ENCODE data around the gene TRIM4. TPM values are rescaled to one million over a fixed set of nuclear protein-coding genes. Genes with fewer than 3 reads are reported as not detected.
"Not testable (repeated sequence)": the region's sequence is repeated elsewhere in the genome, so short reads cannot be mapped to it uniquely, and the experiment has no call there.

TRIM4 gene, protein sequence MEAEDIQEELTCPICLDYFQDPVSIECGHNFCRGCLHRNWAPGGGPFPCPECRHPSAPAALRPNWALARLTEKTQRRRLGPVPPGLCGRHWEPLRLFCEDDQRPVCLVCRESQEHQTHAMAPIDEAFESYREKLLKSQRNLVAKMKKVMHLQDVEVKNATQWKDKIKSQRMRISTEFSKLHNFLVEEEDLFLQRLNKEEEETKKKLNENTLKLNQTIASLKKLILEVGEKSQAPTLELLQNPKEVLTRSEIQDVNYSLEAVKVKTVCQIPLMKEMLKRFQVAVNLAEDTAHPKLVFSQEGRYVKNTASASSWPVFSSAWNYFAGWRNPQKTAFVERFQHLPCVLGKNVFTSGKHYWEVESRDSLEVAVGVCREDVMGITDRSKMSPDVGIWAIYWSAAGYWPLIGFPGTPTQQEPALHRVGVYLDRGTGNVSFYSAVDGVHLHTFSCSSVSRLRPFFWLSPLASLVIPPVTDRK
- total RNA-seq = 13.7 TPM

DNA sequence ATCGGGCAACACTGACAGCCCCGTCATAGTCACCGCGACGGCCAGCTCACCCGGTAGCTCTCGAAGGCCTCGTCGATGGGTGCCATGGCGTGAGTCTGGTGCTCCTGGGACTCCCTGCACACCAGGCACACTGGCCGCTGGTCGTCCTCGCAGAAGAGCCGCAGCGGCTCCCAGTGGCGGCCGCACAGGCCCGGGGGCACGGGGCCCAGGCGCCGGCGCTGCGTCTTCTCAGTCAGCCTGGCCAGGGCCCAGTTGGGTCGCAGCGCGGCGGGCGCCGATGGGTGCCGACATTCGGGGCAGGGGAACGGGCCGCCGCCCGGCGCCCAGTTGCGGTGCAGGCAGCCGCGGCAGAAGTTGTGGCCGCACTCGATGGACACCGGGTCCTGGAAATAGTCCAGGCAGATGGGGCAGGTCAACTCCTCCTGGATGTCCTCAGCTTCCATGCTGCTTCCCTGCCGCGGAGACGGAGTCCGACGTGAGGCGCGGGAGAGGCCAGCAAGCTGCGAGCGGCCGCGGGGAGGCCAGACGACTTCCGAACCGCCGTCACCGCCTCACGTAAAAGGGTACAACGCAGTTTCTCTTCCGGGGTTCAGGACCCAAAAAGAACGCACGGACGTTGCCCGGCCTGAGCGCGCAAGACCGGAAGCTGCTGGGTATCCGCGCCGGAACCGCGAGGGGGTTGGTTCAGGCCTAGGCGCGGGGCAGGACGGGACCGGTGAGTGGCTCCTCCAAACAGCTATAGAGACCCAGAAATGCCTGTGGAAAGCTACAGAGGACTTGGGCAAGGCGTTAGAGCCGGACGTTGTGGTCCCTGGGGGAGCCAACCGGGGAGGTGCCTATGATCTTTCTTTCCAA is at the start of gene TRIM4:
TRIM4 (minus strand) TSS at position 572 of the 855 bp plus-strand sequence; CDS start at position 443, 129 bp downstream.
- ATAC-seq (peak; percentile 96), DNase-seq (ENCODE audit: low spot score) (peak; percentile 96)

DNA sequence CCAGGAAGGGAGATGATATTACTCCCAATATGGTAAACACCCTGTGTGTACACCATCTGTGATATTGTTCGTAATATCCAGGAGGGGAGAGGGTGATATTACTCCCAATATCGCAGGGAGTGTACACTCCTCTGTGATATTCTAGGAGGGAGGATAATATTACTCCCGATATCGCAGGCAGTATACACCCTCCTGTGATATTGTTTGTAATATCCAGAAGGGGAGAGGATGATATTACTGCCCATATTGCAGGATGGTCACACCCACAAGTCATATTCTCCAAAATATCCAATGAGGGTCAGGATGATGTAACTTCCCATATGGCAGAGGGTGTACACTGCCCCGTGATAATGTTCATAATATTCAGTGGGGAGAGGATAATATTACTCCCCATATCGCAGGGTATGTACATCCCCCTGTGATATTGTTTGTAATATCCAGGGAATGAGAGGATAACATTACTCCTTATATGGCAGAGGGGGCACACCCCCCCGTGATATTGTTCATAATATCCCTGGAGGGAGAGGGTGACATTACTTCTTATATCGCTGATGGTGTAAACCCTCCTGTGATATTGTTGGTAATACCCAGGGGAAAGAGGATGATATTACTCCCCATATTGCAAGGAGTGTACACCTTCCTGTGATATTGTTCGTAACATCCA is 39.4 kb upstream of the TRIM4 start:
- ATAC-seq = no peak

DNA sequence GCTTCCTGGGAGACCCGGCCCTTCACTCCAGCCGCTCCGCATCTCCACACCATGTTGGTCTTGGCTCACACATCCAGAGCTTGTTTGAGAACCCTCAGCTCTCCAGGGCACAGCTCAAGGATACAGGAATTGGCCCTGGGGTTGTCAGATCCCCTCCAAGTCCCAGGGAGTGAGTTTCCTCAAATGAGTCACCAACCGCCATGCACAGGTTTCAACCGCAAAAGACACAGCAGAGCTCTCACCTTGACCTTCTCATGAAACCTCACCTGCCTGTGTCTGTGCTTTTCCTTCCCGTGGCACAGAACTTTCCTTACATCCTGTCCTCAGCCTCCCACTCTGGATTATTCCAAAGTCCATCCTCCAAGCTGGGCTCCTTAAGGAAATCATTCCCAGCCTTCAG is 35.9 kb upstream of the TRIM4 start:
- ATAC-seq = no peak
- no peak for DNase-seq (ENCODE audit: low spot score)

More for the DNA sequence above, 39.4 kb upstream of the TRIM4 start:
- no peak for DNase-seq (ENCODE audit: low spot score)

DNA sequence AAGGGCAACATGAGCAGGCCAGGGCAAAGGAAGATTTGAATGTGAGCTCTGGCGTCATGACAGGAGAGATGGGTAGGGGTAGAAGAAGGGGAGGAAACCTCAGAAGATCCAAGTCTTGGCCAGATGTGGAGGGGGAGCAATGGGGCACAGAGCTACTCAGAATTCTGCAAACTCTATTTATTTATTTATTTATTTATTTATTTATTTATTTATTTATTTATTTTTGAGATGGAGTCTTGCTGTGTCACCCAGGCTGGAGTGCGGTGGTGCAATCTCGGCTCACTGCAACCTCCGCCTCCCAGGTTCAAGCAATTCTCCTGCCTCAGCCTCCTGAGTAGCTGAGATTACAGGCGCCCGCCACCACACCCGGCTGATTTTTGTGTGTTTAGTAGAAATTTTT is 35.3 kb upstream of the TRIM4 start:
- not testable (repeated sequence) for ATAC-seq; DNase-seq (ENCODE audit: low spot score)

DNA sequence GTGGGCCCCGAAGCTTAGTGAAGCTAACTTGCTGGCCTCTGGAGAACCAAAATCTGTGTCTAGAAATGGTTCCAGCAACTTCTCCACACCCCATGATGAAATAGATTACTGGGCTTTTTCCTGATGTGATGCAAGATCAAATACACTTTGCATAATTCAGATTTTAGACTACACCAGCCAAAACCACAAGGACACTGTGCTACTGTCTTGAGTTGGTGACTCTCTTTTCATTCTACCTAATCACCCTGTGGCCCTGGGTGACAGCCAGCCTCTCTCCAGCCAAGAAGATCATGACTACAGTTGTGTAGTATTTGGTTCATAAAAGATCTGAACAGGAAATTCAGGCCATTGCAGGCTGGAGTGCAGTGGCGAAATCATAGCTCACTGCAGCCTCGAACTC is 34.3 kb upstream of the TRIM4 start:
- DNase-seq (ENCODE audit: low spot score) (peak; percentile 80), ATAC-seq (peak; percentile 73)

DNA sequence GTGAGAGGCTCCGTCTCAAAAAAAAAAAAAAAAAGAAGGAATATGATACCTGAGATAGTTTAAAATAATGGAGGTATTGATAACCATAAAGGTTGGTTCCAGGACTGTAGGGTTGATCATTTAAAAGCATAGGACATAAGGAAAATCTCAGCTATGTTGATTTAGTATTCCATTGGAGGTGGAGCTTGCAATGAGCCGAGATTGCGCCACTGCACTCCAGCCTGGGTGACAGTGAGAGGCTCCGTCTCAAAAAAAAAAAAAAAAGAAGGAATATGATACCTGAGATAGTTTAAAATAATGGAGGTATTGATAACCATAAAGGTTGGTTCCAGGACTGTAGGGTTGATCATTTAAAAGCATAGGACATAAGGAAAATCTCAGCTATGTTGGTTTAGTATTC is 33.3 kb upstream of the TRIM4 start:
- peak; percentile 47 for ATAC-seq
- not testable (repeated sequence) for DNase-seq (ENCODE audit: low spot score)

DNA sequence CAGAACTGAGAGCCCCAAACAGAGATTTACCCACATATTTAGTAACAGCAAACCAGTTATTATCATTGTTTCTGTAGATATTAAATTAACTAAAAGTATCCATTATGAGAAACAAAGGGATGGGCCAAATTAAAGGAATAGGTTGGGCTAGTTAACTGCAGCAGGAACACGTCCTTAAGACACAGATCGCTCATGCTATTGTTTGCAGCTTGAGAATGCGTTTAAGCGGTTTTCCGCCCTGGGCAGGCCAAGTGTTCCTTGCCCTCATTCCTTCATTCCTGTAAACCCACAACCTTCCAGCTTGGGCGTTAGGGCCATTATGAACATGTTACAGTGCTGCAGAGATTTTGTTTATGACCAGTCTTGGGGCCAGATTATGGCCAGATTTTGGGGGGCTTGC is 31.5 kb upstream of the TRIM4 start:
- DNase-seq (ENCODE audit: low spot score); ATAC-seq: not testable (repeated sequence)

DNA sequence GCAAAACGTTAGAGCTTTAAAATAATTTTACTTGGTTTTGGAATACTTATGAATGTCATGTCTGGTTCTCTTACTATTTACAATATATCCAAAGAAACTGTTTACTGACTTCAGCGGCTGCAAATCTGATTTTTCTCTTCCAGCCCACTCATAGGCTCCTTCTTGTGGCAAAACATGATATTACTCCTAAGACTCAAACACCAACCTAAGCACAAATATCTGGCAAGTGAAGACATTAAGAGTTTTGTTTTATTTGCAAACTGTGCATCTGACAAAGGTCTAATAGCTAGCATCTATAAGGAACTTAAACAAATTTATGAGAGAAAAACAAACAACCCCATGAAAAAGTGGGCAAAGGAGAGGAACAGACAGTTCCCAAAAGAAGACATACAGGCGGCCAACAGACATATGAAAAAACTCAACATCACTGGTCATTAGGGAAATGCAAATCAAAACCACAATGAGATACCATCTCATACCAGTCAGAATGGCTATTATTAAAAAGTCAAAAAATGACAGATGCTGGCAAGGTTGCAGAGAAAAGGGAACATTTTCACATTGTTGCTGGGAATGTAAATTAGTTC is 30.4 kb upstream of the TRIM4 start:
- ATAC-seq = peak; percentile 42

DNA sequence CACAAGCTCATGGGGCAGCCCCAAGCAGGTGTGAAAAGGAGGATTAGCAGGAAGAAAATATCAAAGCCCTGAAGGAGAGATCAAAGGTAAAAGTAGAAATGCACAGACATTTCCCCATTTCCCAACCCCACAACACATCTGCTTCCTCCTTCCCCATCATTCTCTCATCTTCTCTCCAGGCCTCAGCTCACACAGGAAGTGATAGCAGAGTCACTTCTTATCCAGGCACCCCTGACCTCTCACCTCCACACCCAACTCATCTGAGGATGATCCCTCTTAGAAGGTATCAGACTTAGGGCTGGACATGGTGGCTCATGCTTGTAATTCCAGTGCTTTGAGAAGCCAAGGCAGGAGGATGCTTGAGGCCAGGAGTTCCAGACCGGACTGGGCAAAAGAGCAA is 28.3 kb upstream of the TRIM4 start:
- DNase-seq (ENCODE audit: low spot score) = no peak
- no peak for ATAC-seq

More for the DNA sequence above, 30.4 kb upstream of the TRIM4 start:
- DNase-seq (ENCODE audit: low spot score) = no peak

DNA sequence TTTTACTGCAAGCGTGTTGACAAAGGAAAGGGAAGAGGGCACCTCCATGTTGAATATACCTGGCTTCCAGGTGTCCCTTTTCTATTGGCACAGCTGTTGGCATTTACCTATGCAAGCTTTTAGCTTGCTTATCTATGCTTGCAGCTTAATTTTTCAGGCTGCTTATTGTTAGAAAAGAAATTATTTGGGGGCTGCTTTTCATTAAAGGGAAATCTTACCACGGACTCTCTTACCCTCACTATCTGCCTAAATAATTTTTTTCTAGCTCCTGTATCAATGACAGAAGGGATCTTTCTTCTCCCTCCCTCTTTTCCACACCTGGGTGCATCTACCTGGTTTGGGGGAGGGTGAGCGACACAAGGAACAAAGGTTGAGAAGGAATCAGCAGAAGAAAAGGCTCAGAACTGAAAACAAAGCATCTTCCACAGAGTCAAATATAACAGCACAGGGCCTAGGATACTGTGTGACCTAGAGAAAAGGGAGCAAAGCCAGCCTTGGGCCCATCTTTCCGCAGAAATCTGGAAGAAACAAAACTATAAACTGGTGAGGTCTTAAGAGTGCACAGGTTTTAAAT is 25.3 kb upstream of the TRIM4 start:
- DNase-seq (ENCODE audit: low spot score) (no peak), ATAC-seq (no peak)

DNA sequence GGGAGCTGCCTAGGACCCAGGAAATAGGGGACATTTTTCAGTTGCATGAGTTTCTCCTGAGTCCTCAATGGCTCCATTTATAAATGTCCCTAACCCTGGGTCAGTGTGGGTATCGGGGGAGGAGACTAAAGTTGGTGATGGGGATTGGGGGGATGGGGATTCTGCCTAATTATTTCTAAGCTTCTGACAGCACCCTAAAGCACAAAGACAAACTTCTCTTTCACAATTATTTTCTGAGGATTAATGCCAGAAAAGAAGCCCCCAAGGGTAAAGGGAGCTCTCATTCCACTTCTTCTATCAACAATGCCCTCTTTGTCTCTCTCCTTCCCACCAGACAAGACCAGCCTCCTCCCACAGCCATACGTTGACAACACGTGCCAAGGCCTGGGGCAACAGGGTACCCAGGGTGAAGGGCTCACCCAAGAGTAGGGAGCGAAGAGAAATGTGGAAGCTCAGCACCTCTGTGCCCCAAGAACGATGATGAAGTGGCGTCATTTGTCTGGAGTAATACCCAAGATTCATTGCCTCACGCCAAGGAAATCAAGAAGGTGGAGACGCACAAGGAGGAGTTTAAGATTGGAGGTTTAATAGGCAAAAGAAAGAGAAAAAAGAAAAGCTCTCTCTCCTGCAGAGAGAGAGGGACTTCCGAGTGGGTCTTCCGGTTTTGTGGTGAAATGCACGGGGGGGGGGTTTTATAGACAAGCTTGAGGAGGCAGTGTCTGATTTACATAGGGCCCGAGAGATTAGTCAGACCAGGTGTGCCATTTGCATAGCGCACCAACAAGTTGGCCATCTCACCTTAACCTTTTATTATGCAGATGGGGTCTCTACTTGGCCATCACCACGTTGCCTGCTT is 24.5 kb upstream of the TRIM4 start:
- ATAC-seq (no peak), DNase-seq (ENCODE audit: low spot score) (no peak)

DNA sequence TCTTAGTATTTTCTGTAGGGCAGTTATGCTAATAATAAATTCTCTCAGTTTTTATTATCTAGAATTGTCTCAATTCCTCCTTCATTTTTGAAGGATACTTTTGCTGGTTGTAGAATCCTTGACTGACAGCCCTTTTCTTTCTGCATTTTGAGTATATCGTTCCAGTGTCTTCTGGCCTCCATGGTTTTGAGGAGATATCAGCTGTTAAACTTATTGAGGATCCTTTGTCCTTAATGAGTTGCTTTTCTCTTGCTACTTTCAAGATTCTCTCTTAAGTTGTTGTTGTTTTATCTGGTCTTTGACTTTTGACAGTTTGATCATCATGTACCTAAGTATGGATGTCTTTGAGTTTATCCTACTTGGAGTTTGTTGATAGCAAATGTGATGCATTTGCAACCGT is 19.0 kb upstream of the TRIM4 start:
- DNase-seq (ENCODE audit: low spot score) (no peak), ATAC-seq (no peak)

DNA sequence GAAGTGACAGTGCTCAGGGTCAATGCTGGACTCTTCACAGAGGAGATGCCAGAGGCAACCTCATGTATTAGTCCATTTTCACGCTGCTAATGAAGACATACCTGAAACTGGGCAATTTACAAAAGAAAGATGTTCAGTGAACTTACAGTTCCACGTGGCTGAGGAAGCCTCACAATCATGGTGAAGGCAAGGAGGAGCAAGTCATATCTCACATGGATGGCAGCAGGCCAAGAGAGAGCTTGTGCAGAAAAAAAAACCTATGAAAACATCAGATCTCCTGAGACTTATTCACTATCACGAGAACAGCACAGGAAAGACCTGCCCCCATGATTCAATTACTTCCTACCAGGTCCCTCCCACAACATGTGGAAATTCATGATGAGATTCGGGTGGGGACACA is 15.7 kb upstream of the TRIM4 start:
- ATAC-seq; DNase-seq (ENCODE audit: low spot score): not testable (repeated sequence)

DNA sequence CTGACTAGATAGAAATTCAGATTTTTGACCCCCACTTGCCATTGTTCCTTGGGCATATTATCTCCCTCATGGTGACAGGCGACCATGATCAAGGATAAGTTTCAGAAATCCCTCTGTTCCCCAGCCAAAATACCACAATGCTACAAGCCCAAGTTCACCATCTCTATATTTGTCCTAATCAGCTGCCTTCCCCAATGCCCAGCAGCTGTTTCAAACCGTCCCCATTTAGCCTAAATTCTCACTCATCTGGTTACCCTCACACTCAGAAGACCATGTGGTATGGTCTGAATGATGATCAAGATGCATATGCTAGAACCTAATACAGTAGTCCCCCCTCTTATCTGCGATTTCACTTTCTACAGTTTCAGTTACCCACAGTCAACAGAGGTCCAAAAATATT is 11.0 kb upstream of the TRIM4 start:
- ATAC-seq (no peak), DNase-seq (ENCODE audit: low spot score) (no peak)

DNA sequence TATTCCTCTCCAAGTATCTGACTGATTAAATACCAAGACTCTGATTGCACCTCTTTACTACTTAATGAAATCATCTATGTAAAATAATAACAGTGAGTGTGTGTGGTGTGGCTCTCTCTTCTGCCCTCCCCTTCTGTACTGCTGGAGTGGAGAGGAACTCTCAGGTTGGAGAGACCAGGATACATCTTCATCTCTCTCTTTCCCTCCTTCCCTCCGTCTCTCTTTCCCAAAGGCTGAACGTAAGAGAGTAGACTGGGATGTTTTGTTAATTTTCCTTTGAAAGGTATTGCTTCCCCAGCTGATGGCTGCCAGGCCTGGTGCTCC is 10.4 kb upstream of the TRIM4 start:
- no peak for DNase-seq (ENCODE audit: low spot score)
- no peak for ATAC-seq

DNA sequence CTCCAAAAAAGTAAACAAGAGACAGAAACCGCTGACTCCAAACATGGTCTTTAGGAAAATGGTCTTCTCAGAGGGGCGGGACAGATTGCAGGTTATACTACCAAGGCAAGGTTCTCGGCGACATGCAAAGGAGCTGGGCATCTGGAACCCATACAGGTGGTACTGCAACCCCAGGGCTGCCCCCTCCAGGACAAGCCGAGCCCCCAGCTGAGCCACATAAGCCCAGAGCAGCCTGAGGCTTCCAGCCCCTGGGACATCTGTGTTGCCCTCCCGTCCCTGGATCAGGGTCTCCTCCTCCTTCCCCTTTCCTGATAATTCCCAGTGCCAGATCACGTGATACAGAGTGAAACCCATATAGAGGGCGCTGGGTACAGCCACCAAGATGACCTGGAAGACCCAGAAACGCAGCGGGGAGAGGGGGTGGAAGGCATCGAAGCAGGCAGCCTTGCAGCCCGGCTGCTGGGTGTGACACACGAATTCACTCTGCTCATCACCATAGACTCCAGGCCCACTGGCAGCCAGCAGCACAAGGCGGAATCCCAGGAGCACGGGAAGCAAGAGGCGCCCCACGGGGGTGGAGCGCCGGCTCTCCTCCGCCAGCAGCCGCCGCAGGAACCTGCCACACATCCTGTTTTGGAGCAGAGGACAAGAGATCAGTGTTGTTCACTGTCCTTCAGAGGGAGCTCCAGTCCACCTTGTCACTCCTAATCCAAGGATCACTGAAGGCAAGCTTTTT is 9.8 kb upstream of the TRIM4 start, which contains the start of gene GJC3:
GJC3 (minus strand) TSS at position 627 of the 736 bp plus-strand sequence; CDS start at position 627, 0 bp downstream.
- DNase-seq (ENCODE audit: low spot score) (peak; percentile 61), ATAC-seq (peak; percentile 99)

DNA sequence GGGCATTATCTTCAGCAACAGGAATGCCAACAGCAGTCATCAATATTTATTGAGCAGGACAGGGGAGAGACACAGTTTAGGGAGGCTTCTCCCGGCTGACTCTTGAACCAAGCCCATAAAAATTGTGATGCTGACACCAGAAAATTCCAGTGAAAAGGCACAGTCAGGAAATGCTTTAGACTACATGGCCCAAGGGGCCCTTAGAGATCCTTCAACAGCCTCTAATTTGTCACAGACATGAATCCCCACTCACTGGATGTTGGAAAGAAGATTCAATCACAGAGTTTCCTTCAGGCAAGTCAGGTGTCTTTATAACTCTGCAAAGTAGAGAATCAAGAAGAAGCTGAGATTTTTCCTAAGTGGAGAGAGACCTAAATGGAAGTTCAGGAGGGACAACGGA is 8.9 kb upstream of the TRIM4 start:
- DNase-seq (ENCODE audit: low spot score) (no peak), ATAC-seq (no peak)

DNA sequence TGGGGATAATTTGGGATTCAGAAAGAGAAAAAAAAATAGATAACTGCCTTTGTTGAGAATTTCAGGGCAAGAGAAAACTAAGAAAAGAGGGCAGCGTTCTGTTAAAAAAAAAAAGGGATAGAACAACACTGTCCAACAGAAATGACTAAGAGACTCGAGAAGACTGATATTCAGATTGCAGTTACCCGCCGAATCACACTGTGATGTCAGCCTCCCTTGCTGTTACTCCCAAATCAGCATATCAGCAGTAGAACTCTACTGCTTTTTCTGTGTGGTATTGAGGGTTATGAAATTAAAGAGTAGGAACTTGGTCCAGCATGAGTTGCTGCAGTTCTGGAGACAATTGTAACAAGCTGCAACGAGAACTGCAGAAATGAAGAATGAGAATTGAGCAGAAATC is 8.2 kb upstream of the TRIM4 start:
- DNase-seq (ENCODE audit: low spot score) = no peak
- no peak for ATAC-seq

DNA sequence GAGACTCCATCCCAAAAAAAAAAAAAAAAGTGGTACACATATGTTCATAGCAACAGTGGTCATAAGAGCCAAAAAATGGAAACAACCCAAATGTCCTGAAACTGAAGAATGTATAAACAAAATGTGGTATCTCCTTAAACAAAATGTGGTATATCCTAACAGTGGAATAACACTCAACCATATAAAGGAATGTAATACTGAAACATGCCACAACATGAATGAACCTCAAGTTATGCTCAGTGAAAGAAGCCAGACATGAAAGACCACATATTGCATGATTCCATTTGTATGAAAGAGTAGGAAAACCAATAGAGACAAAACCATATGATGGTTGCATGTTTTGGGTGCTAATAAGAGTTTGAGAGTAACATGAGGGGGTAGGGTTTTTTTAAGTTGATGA is 7.0 kb upstream of the TRIM4 start:
- no peak for ATAC-seq
- DNase-seq (ENCODE audit: low spot score) = no peak

Data from left lobe of liver (tissue), 2 donors.